Naive thymus-derived CD4-positive, alpha-beta T cell (primary cell): ENCODE results near the gene SLC12A4. TPM values are rescaled to one million over a fixed set of nuclear protein-coding genes. Genes with fewer than 3 reads are reported as not detected.

Experiments
- ATAC-seq: fragments of 150-1000 bp; cut with Tn5 transposase; 2 replicates; pipeline ENCODE4 v1.10.0; 2021; ENCODE audit warnings: mild to moderate bottlenecking, moderate library complexity
- CTCF ChIA-PET: fragments of 350-600 bp; sonication (Branson Sonifier 250); formaldehyde crosslinking; loops from one replicate; lab custom pipeline; 2021; ENCODE audit warnings: antibody characterized with exemption; lab: Charles Lee
- POLR2A ChIA-PET: fragments of 350-600 bp; sonication (Branson Sonifier 250); formaldehyde crosslinking; loops from one replicate; lab custom pipeline; 2021; ENCODE audit warnings: antibody characterized with exemption, inconsistent platforms; lab: Charles Lee
- DNase-seq, 9 donors: peaks; one replicate each; pipeline versions ENCODE4 v3.0.0 to v3.0.0-alpha.2; 2020 to 2022; ENCODE audit warnings: mixed read lengths in 1 of 9
- H3K27ac ChIP-seq: one replicate; pipeline ENCODE4 v1.7.0; 2013; ENCODE audit warnings: mild to moderate bottlenecking, low read depth, low read length, moderate library complexity
- H3K27me3 ChIP-seq, 2 donors: one replicate each; pipeline ENCODE4 v1.7.0; 2013; ENCODE audit warnings: low read length in 2 of 2, mild to moderate bottlenecking in 2 of 2, moderate library complexity in 2 of 2; ENCODE audit not compliant: control insufficient read depth in 2 of 2, insufficient read depth in 2 of 2
- H3K36me3 ChIP-seq, 3 experiments: 1 replicate in 2 of 3; 2 replicates in 1 of 3; pipeline ENCODE4 v1.7.0; 2013; ENCODE audit warnings: low read length in 3 of 3, mild to moderate bottlenecking in 3 of 3, moderate library complexity in 1 of 3; ENCODE audit not compliant: insufficient read depth in 3 of 3, control insufficient read depth in 2 of 3
- H3K4me1 ChIP-seq, 2 donors: one replicate each; pipeline ENCODE4 v1.7.0; 2013; ENCODE audit warnings: low read length in 2 of 2, mild to moderate bottlenecking in 2 of 2, moderate library complexity in 1 of 2; ENCODE audit not compliant: control insufficient read depth in 2 of 2, insufficient read depth in 2 of 2
- H3K4me3 ChIP-seq: 2 replicates; pipeline ENCODE4 v1.7.0; 2013; ENCODE audit warnings: mild to moderate bottlenecking, low read length
- H3K9me3 ChIP-seq, 3 experiments: 1 replicate in 2 of 3; 2 replicates in 1 of 3; pipeline ENCODE4 v1.7.0; 2013; ENCODE audit warnings: low read length in 3 of 3; ENCODE audit not compliant: control insufficient read depth in 2 of 3
- H3K27ac Mint-ChIP-seq, 9 donors: one replicate each; pipeline ENCODE4 v1.8.0; 2020 to 2022; ENCODE audit warnings: mixed read lengths in 9 of 9, mild to moderate bottlenecking in 8 of 9, moderate library complexity in 5 of 9, inconsistent platforms in 2 of 9
- H3K27me3 Mint-ChIP-seq, 5 donors: one replicate each; pipeline ENCODE4 v1.8.0; 2021 to 2022; ENCODE audit warnings: mixed read lengths in 5 of 5, mild to moderate bottlenecking in 1 of 5
- H3K36me3 Mint-ChIP-seq, 5 donors: one replicate each; pipeline ENCODE4 v1.8.0; 2020 to 2022; ENCODE audit warnings: mixed read lengths in 5 of 5, mild to moderate bottlenecking in 3 of 5, inconsistent platforms in 1 of 5
- H3K4me1 Mint-ChIP-seq, 7 donors: one replicate each; pipeline ENCODE4 v1.8.0; 2020 to 2022; ENCODE audit warnings: mixed read lengths in 7 of 7, mild to moderate bottlenecking in 3 of 7, inconsistent platforms in 1 of 7
- H3K4me3 Mint-ChIP-seq, 10 donors: one replicate each; pipeline ENCODE4 v1.8.0; 2020 to 2022; ENCODE audit warnings: mild to moderate bottlenecking in 10 of 10, mixed read lengths in 10 of 10, moderate library complexity in 6 of 10, inconsistent platforms in 2 of 10
- H3K9me3 Mint-ChIP-seq, 11 donors: one replicate each; pipeline ENCODE4 v1.8.0; 2020 to 2022; ENCODE audit warnings: mixed read lengths in 11 of 11, mild to moderate bottlenecking in 4 of 11, inconsistent platforms in 1 of 11, moderate library complexity in 1 of 11
- intact Hi-C, 2 donors: fragments of 100-400 bp; cut with micrococcal nuclease; formaldehyde crosslinking; loops; one replicate each; pipeline ENCODE4 v1.15.1; 2023
- polyA plus RNA-seq, 2 donors: library from polyadenylated mRNA; unstranded; fragments of 300-500 nt; fragmentation: Illumina TruSeq; gene quantifications; one replicate each; pipeline ENCODE4 v1.2.3, GENCODE V29; 2021
- total RNA-seq, 6 experiments: library from RNA in 5 of 6; stranded (reverse) in 5 of 6; gene quantifications; 1 replicate in 5 of 6; 2 replicates in 1 of 6; pipeline ENCODE4 v1.2.3 and lab custom pipeline; 2021 to 2026

The SLC12A4 gene
- total and polyA plus RNA-seq, 7 experiments from 2014 or later = 3.8 to 44.4 (median 28.1) TPM

DNA sequence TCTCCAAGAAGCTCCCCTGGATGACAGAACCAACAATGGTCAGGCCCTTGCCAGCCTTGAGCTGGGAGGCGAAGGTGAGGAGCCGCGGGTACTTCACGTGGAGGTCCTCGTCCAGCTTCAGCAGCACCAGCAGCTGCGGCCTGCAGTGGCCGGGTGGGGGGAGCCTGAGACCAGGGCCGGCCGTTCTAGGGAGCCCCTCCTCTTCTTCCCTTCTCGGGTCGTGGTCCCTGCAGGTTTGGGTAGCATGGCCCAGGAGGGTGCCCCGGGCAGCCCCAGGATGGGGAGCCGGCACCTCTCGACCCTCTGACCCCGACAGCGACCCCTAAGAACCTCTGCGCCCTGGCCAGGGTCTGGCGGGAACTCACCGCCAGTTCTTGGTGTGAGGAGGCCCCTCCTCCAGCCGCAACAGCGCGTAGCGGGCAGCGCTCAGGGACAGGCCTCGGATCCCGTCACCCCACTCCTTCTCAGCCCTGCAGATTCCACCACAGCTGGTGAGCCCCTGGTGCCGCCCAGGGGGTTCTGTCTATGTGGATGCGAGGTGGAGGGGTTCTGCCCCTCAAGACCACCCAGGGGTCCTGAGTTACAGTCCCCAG is 21.4 kb downstream of the SLC12A4 start:
- peaks cover 3 to 6% (median 3%) of the 10 kb centered on the region in 7 donors for H3K4me1 Mint-ChIP-seq
- Histone ChIP-seq H3K4me3 (no peak overlapping the region), H3K9me3 (no peaks in the 10 kb centered on the region), H3K27me3 (no peaks in the 10 kb centered on the region), H3K27ac (no peak overlapping the region), H3K4me1 (no peaks in the 10 kb centered on the region), H3K36me3 (peaks cover 0 to 84% (median 0%) of the 10 kb centered on the region in 3 experiments)
- DNase-seq (no peak), ATAC-seq (no peak)
- intact Hi-C loops = no loop called here
- no peaks in the 10 kb centered on the region for H3K27me3 Mint-ChIP-seq
- peaks cover 0 to 6% (median 3%) of the 10 kb centered on the region in 5 donors for H3K36me3 Mint-ChIP-seq
- CTCF ChIA-PET = interaction anchor here (0.7 kb wide), 1 partner anchor 9 kb away, joined by 4 read pairs; no protein-coding TSS in a partner anchor
- POLR2A ChIA-PET = interaction anchor here (0.7 to 1.9 kb wide), 2 partner anchors 10 to 12 kb away, joined by 3 to 4 read pairs; partner anchors contain the start of gene PSMB10
- no peak overlapping the region for H3K4me3 Mint-ChIP-seq
- no peaks in the 10 kb centered on the region for H3K9me3 Mint-ChIP-seq
- H3K27ac Mint-ChIP-seq = no peak overlapping the region

DNA sequence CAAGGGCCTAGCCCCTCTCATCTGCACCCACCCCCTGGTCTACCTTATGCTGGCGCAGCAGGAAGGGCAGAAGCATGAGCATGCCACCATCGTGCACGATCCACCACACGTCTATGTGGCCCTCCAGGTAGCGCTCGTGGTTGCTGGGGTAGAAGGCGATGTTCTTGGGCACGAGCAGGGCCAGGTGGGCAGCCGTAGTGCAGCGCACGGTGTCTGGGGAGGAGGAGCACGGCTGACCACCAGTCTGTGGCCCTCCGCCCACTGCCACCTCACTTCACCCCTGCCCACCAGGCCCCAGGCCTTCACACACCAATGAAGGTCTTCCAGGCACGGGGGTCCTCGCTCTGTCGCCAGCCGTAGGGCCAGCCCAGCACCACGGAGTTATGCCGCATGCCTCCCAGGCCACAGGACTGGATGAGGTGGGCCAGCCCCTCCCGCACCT is 22.3 kb downstream of the SLC12A4 start:
- Histone ChIP-seq H3K27ac (no peak overlapping the region), H3K9me3 (no peaks in the 10 kb centered on the region), H3K27me3 (no peaks in the 10 kb centered on the region), H3K36me3 (peaks cover 0 to 75% (median 0%) of the 10 kb centered on the region in 3 experiments), H3K4me1 (peaks cover 0 to 7% of the 10 kb centered on the region in 2 donors), H3K4me3 (no peak overlapping the region)
- Mint-ChIP-seq H3K4me1 (peaks cover 6 to 14% (median 11%) of the 10 kb centered on the region in 7 donors), H3K36me3 (peaks cover 0 to 6% (median 0%) of the 10 kb centered on the region in 5 donors), H3K9me3 (no peaks in the 10 kb centered on the region), H3K4me3 (no peak overlapping the region), H3K27me3 (no peaks in the 10 kb centered on the region), H3K27ac (no peak overlapping the region)
- ATAC-seq = no peak
- intact Hi-C loops = no loop called here
- no peak for DNase-seq
- ChIA-PET POLR2A (interaction anchor here (0.7 to 1.9 kb wide), 2 partner anchors 9 to 11 kb away, joined by 3 to 4 read pairs; partner anchors contain the start of gene PSMB10), CTCF (interaction anchor here (0.7 kb wide), 1 partner anchor 8 kb away, joined by 4 read pairs; no protein-coding TSS in a partner anchor)

- intact Hi-C loops = no loop called here
- no peak overlapping the region for H3K4me3 ChIP-seq
- POLR2A ChIA-PET = interaction anchor here (1.9 kb wide), 1 partner anchor 10 kb away, joined by 4 read pairs; no protein-coding TSS in a partner anchor
- no peaks in the 10 kb centered on the region for H3K9me3 ChIP-seq
- Mint-ChIP-seq H3K27me3 (no peaks in the 10 kb centered on the region), H3K27ac (no peak overlapping the region), H3K9me3 (no peaks in the 10 kb centered on the region), H3K4me1 (peaks cover 9 to 19% (median 14%) of the 10 kb centered on the region in 7 donors), H3K36me3 (peaks cover 0 to 6% (median 0%) of the 10 kb centered on the region in 5 donors), H3K4me3 (no peak overlapping the region)
- ATAC-seq (no peak), DNase-seq (no peak)
- no peaks in the 10 kb centered on the region for H3K27me3 ChIP-seq
- H3K4me1 ChIP-seq = peaks cover 0 to 11% of the 10 kb centered on the region in 2 donors
- peaks cover 0 to 68% (median 0%) of the 10 kb centered on the region in 3 experiments for H3K36me3 ChIP-seq
- H3K27ac ChIP-seq = no peak overlapping the region
- CTCF ChIA-PET = no interaction called here
Measured at GRCh38 chr16:67945392-67945933, 23.0 kb downstream of the SLC12A4 start.

DNA sequence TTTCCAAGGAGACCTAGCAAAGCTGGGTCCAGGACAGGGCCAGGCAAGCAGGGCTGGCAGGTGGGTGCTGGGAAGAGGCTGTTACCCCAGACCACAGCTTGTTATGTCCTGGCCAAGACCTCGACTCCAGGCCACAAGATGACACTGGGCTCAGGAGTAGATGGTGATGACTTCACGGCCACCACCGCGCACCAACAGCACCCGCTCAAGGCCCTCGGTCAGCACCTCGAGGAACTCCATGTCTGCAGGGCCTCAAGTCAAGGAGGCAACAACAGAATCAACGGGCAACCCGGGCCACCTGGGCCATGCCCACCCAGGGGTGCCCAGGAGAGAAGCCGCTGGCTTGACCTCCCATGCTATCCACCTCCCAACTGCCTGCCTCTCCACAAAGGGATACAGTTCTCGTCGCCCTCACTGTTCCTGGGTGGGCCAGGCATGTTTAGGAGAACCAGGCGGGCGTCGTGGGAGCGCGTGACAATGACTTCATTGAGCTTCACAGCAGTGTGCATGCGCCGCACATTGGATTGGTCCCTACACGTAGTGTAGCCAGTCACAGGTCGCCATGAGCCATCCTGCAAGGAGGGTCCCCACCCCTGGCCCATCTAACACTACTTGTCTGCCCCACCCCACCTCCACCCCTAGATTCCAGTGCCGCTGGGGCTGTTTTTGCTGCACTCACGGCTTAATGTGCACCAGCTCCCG is 23.6 kb downstream of the SLC12A4 start:
- ATAC-seq (no peak), DNase-seq (no peak)
- Histone ChIP-seq H3K27me3 (no peaks in the 10 kb centered on the region), H3K36me3 (peaks cover 0 to 62% (median 0%) of the 10 kb centered on the region in 3 experiments), H3K27ac (no peak overlapping the region), H3K9me3 (no peaks in the 10 kb centered on the region), H3K4me1 (peaks cover 0 to 17% of the 10 kb centered on the region in 2 donors), H3K4me3 (no peak overlapping the region)
- CTCF ChIA-PET = no interaction called here
- intact Hi-C loops = no loop called here
- H3K27ac Mint-ChIP-seq = no peak overlapping the region
- POLR2A ChIA-PET = no interaction called here
- H3K9me3 Mint-ChIP-seq = no peaks in the 10 kb centered on the region
- H3K27me3 Mint-ChIP-seq = no peaks in the 10 kb centered on the region
- peaks cover 0 to 10% (median 0%) of the 10 kb centered on the region in 5 donors for H3K36me3 Mint-ChIP-seq
- H3K4me3 Mint-ChIP-seq = no peak overlapping the region
- H3K4me1 Mint-ChIP-seq = peaks cover 14 to 25% (median 20%) of the 10 kb centered on the region in 7 donors

- H3K9me3 Mint-ChIP-seq = no peaks in the 10 kb centered on the region
- H3K27ac ChIP-seq = no peak within 1 kb of the TSS
- H3K36me3 Mint-ChIP-seq = peaks cover 0 to 10% (median 0%) of the 10 kb centered on the region in 5 donors
- intact Hi-C loops = no loop called here
- DNase-seq (no peak), ATAC-seq (no peak)
- H3K4me1 Mint-ChIP-seq = peaks cover 17 to 31% (median 25%) of the 10 kb centered on the region in 7 donors
- POLR2A ChIA-PET = interaction anchor here (0.8 kb wide), 1 partner anchor 21 kb away, joined by 4 read pairs; no protein-coding TSS in a partner anchor
- H3K4me3 ChIP-seq = no peak within 1 kb of the TSS
- no peaks in the 10 kb centered on the region for H3K9me3 ChIP-seq
- CTCF ChIA-PET = no interaction called here
- H3K27me3 Mint-ChIP-seq = no peaks in the 10 kb centered on the region
- peaks cover 0 to 57% (median 0%) of the 10 kb centered on the region in 3 experiments for H3K36me3 ChIP-seq
- H3K27me3 ChIP-seq = no peaks in the 10 kb centered on the region
- H3K27ac Mint-ChIP-seq = no peak within 1 kb of the TSS
- H3K4me1 ChIP-seq = peaks cover 0 to 25% of the 10 kb centered on the region in 2 donors
- no peak within 1 kb of the TSS for H3K4me3 Mint-ChIP-seq
Measured at GRCh38 chr16:67943619-67944504, 24.6 kb downstream of the SLC12A4 start, which contains the start of gene LCAT. Gene LCAT (minus strand): TSS chr16:67944120. CDS start chr16:67944101, 19 bp downstream.

- peaks cover 17 to 32% (median 23%) of the 10 kb centered on the region in 7 donors for H3K4me1 Mint-ChIP-seq
- ChIA-PET POLR2A (interaction anchor here (0.8 kb wide), 1 partner anchor 22 kb away, joined by 4 read pairs; no protein-coding TSS in a partner anchor), CTCF (no interaction called here)
- no peak overlapping the region for H3K4me3 ChIP-seq
- no peaks in the 10 kb centered on the region for H3K9me3 Mint-ChIP-seq
- H3K27me3 ChIP-seq = no peaks in the 10 kb centered on the region
- ATAC-seq (no peak), DNase-seq (no peak)
- peaks cover 0 to 51% (median 0%) of the 10 kb centered on the region in 3 experiments for H3K36me3 ChIP-seq
- no peaks in the 10 kb centered on the region for H3K9me3 ChIP-seq
- H3K4me3 Mint-ChIP-seq = no peak overlapping the region
- peaks cover 0 to 10% (median 0%) of the 10 kb centered on the region in 5 donors for H3K36me3 Mint-ChIP-seq
- H3K4me1 ChIP-seq = peaks cover 0 to 25% of the 10 kb centered on the region in 2 donors
- H3K27ac ChIP-seq = no peak overlapping the region
- no peak overlapping the region for H3K27ac Mint-ChIP-seq
- H3K27me3 Mint-ChIP-seq = no peaks in the 10 kb centered on the region
- intact Hi-C loops = no loop called here
Measured at GRCh38 chr16:67943256-67943618, 25.2 kb downstream of the SLC12A4 start.
